HUES6 (cell line): Measurements from ENCODE around the gene ENO4.

Experiments used
- H3K27ac ChIP-seq: 2 replicates; pipeline ENCODE4 v1.7.0; 2013; ENCODE audit warnings: low read depth, mild to moderate bottlenecking, low read length, inconsistent platforms
- H3K27me3 ChIP-seq: 2 replicates; pipeline ENCODE4 v1.6.1; 2013; ENCODE audit warnings: low read length; ENCODE audit not compliant: control insufficient read depth, insufficient read depth
- H3K36me3 ChIP-seq: 2 replicates; pipeline ENCODE4 v1.6.1; 2013; ENCODE audit warnings: low read length; ENCODE audit not compliant: control insufficient read depth, insufficient read depth
- H3K4me1 ChIP-seq: 2 replicates; pipeline ENCODE4 v1.6.1; 2013; ENCODE audit warnings: low read length; ENCODE audit not compliant: control insufficient read depth, insufficient read depth
- H3K4me3 ChIP-seq: 2 replicates; pipeline ENCODE4 v1.5.1; 2013; ENCODE audit warnings: low read depth, low read length
- H3K9ac ChIP-seq: one replicate; pipeline ENCODE4 v1.6.1; 2013; ENCODE audit warnings: mild to moderate bottlenecking, low read length
- H3K9me3 ChIP-seq: 2 replicates; pipeline ENCODE4 v1.6.1; 2013; ENCODE audit warnings: low read depth, low read length; ENCODE audit not compliant: control insufficient read depth, insufficient read depth

ENO4 gene

GRCh38 chr10:116888380-116889055 lies 39.2 kb downstream of the ENO4 start:
- Histone ChIP-seq H3K4me3 (no peak overlapping the region), H3K9ac (peak overlapping the region; percentile 9), H3K36me3 (no peaks in the 10 kb centered on the region), H3K9me3 (no peaks in the 10 kb centered on the region), H3K27me3 (no peaks in the 10 kb centered on the region), H3K27ac (peak overlapping the region; percentile 50; the same call in 1 of the 2 replicates), H3K4me1 (peaks cover 36% of the 10 kb centered on the region)

GRCh38 chr10:116889066-116889465 lies 39.8 kb downstream of the ENO4 start:
- no peaks in the 10 kb centered on the region for H3K27me3 ChIP-seq
- no peaks in the 10 kb centered on the region for H3K9me3 ChIP-seq
- peak overlapping the region; percentile 50; the same call in 1 of the 2 replicates for H3K27ac ChIP-seq
- no peak overlapping the region for H3K4me3 ChIP-seq
- H3K9ac ChIP-seq = peak overlapping the region; percentile 9
- H3K36me3 ChIP-seq = no peaks in the 10 kb centered on the region
- H3K4me1 ChIP-seq = peaks cover 36% of the 10 kb centered on the region

- Histone ChIP-seq H3K27ac (no peak overlapping the region), H3K36me3 (no peaks in the 10 kb centered on the region), H3K9ac (no peak overlapping the region), H3K4me1 (peaks cover 35% of the 10 kb centered on the region), H3K9me3 (no peaks in the 10 kb centered on the region), H3K4me3 (no peak overlapping the region), H3K27me3 (no peaks in the 10 kb centered on the region)
Measured at GRCh38 chr10:116891208-116891607, 41.9 kb downstream of the ENO4 start.

GRCh38 chr10:116892907-116893685 lies 43.8 kb downstream of the ENO4 start:
- Histone ChIP-seq H3K9ac (no peak overlapping the region), H3K36me3 (no peaks in the 10 kb centered on the region), H3K4me3 (no peak overlapping the region), H3K27me3 (no peaks in the 10 kb centered on the region), H3K9me3 (no peaks in the 10 kb centered on the region), H3K27ac (no peak overlapping the region), H3K4me1 (peaks cover 20% of the 10 kb centered on the region)

- Histone ChIP-seq H3K4me3 (no peak overlapping the region), H3K27ac (no peak overlapping the region), H3K9ac (no peak overlapping the region), H3K9me3 (no peaks in the 10 kb centered on the region), H3K36me3 (no peaks in the 10 kb centered on the region), H3K4me1 (peaks cover 14% of the 10 kb centered on the region), H3K27me3 (no peaks in the 10 kb centered on the region)
Measured at GRCh38 chr10:116893686-116894037, 44.4 kb downstream of the ENO4 start.

GRCh38 chr10:116899626-116900025 lies 50.3 kb downstream of the ENO4 start:
- Histone ChIP-seq H3K27me3 (no peaks in the 10 kb centered on the region), H3K9ac (no peak overlapping the region), H3K27ac (no peak overlapping the region)

GRCh38 chr10:116905845-116906210 lies 56.5 kb downstream of the ENO4 start:
- H3K36me3 ChIP-seq = peaks cover 8% of the 10 kb centered on the region
- no peaks in the 10 kb centered on the region for H3K4me1 ChIP-seq
- no peak overlapping the region for H3K4me3 ChIP-seq
- H3K27ac ChIP-seq = no peak overlapping the region
- H3K9ac ChIP-seq = no peak overlapping the region
- no peaks in the 10 kb centered on the region for H3K27me3 ChIP-seq
- H3K9me3 ChIP-seq = no peaks in the 10 kb centered on the region

More at GRCh38 chr10:116899626-116900025, 50.3 kb downstream of the ENO4 start:
- Histone ChIP-seq H3K4me3 (no peak overlapping the region), H3K9me3 (no peaks in the 10 kb centered on the region), H3K4me1 (no peaks in the 10 kb centered on the region), H3K36me3 (peaks cover 13% of the 10 kb centered on the region)

GRCh38 chr10:116907245-116907987 lies 58.1 kb downstream of the ENO4 start:
- Histone ChIP-seq H3K4me1 (no peaks in the 10 kb centered on the region), H3K27me3 (no peaks in the 10 kb centered on the region), H3K9me3 (no peaks in the 10 kb centered on the region), H3K27ac (no peak overlapping the region), H3K9ac (no peak overlapping the region), H3K36me3 (peaks cover 3% of the 10 kb centered on the region; the same call in 1 of the 2 replicates), H3K4me3 (no peak overlapping the region)

GRCh38 chr10:116909307-116909706 lies 60.0 kb downstream of the ENO4 start:
- Histone ChIP-seq H3K36me3 (peaks cover 13% of the 10 kb centered on the region), H3K4me3 (no peak overlapping the region), H3K9ac (no peak overlapping the region), H3K27ac (no peak overlapping the region), H3K9me3 (no peaks in the 10 kb centered on the region), H3K4me1 (no peaks in the 10 kb centered on the region), H3K27me3 (no peaks in the 10 kb centered on the region)

GRCh38 chr10:116910910-116911309 lies 61.6 kb downstream of the ENO4 start:
- Histone ChIP-seq H3K4me3 (no peak overlapping the region), H3K9me3 (no peaks in the 10 kb centered on the region), H3K4me1 (no peaks in the 10 kb centered on the region), H3K9ac (no peak overlapping the region), H3K36me3 (peaks cover 21% of the 10 kb centered on the region), H3K27ac (no peak overlapping the region), H3K27me3 (no peaks in the 10 kb centered on the region)

GRCh38 chr10:116912162-116912561 lies 62.9 kb downstream of the ENO4 start:
- Histone ChIP-seq H3K9ac (no peak overlapping the region), H3K36me3 (peaks cover 25% of the 10 kb centered on the region)

More at GRCh38 chr10:116912162-116912561, 62.9 kb downstream of the ENO4 start:
- no peaks in the 10 kb centered on the region for H3K9me3 ChIP-seq
- no peaks in the 10 kb centered on the region for H3K27me3 ChIP-seq
- H3K4me3 ChIP-seq = no peak overlapping the region
- H3K4me1 ChIP-seq = no peaks in the 10 kb centered on the region
- no peak overlapping the region for H3K27ac ChIP-seq
